Measurements from ENCODE around the gene GPRIN1.

DNA sequence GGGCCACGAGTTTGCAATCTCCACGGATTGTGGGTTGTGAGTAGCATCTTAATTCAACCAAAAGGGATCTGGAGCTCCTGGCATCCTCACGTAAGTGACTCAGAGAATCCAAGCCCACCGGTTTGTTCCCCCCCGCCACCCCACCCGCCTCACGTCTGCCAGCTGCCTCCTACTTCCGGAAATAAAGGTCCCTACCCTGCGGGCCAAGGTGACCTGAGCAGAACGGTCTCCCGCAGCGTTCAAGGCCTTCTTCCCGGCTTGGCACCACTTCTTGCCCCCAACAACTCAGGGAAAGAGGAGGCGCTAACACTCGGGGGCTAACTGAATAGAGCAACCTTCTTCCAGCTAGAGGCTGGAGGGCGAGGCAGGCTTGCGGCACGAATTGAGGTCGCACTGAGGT is 8.8 kb upstream of the GPRIN1 start:
- no peak for TF ChIP-seq POLR2A (IDR thresholded peaks at IDR 0.05)
- TF ChIP-seq CTCF (IDR thresholded peaks at IDR 0.05), result no peak

Measured in thyroid gland (tissue), 4 donors.